H9 (cell line): ENCODE data around the gene PHETA1. TPM values are rescaled to one million over a fixed set of nuclear protein-coding genes. Genes with fewer than 3 reads are reported as not detected.

Experiments used
- DNase-seq: peaks from one replicate; pipeline ENCODE4 v3.0.0-alpha.2; 2017
- H2AFZ ChIP-seq: one replicate; pipeline ENCODE4 v1.6.1; 2013; ENCODE audit warnings: mild to moderate bottlenecking, low read length, control low read depth, moderate library complexity
- H2AK5ac ChIP-seq: 2 replicates; pipeline ENCODE4 v1.6.1; 2013; ENCODE audit warnings: low read length, control low read depth, mixed read lengths; ENCODE audit not compliant: insufficient read length
- H2BK120ac ChIP-seq: one replicate; pipeline ENCODE4 v1.6.1; 2013; ENCODE audit warnings: low read depth, mild to moderate bottlenecking, low read length, control low read depth, inconsistent platforms; ENCODE audit not compliant: poor library complexity, severe bottlenecking
- H2BK12ac ChIP-seq: 2 replicates; pipeline ENCODE4 v1.6.1; 2013; ENCODE audit warnings: low read length, control low read depth, mixed read lengths, low read depth; ENCODE audit not compliant: insufficient read length
- H2BK15ac ChIP-seq: 2 replicates; pipeline ENCODE4 v1.6.1; 2013; ENCODE audit warnings: low read depth, low read length, control low read depth
- H2BK20ac ChIP-seq: one replicate; pipeline ENCODE4 v1.6.1; 2013; ENCODE audit warnings: low read depth, mild to moderate bottlenecking, low read length, control low read depth, inconsistent platforms; ENCODE audit not compliant: poor library complexity, severe bottlenecking
- H2BK5ac ChIP-seq: 2 replicates; pipeline ENCODE4 v1.6.1; 2013; ENCODE audit warnings: low read length, control low read depth, mixed read lengths; ENCODE audit not compliant: insufficient read length
- H3K14ac ChIP-seq: 2 replicates; pipeline ENCODE4 v1.6.1; 2013; ENCODE audit warnings: low read length, control low read depth; ENCODE audit not compliant: insufficient read depth
- H3K18ac ChIP-seq: 2 replicates; pipeline ENCODE4 v1.6.1; 2013; ENCODE audit warnings: low read depth, mild to moderate bottlenecking, mixed read lengths, low read length, control low read depth; ENCODE audit not compliant: insufficient read length
- H3K23ac ChIP-seq: 2 replicates; pipeline ENCODE4 v1.6.1; 2013; ENCODE audit warnings: low read length, control low read depth, mixed read lengths, low read depth; ENCODE audit not compliant: insufficient read length
- H3K23me2 ChIP-seq: 2 replicates; pipeline ENCODE4 v1.6.1; 2013; ENCODE audit warnings: low read depth, mild to moderate bottlenecking, mixed read lengths, low read length, control low read depth; ENCODE audit not compliant: insufficient read length, poor library complexity, severe bottlenecking
- H3K27ac ChIP-seq: 2 replicates; pipeline ENCODE4 v1.5.1; 2013; ENCODE audit warnings: low read length, control low read depth, mixed read lengths, low read depth; ENCODE audit not compliant: insufficient read length
- H3K27me3 ChIP-seq: 2 replicates; pipeline ENCODE4 v1.6.1; 2013; ENCODE audit warnings: low read length, control low read depth, inconsistent platforms; ENCODE audit not compliant: insufficient read depth
- H3K4ac ChIP-seq: 2 replicates; pipeline ENCODE4 v1.6.1; 2013; ENCODE audit warnings: low read depth, mild to moderate bottlenecking, control low read depth, inconsistent platforms, low read length, moderate library complexity
- H3K4me1 ChIP-seq: 2 replicates; pipeline ENCODE4 v1.6.1; 2013; ENCODE audit warnings: low read length, control low read depth, inconsistent platforms; ENCODE audit not compliant: insufficient read depth
- H3K4me2 ChIP-seq: 2 replicates; pipeline ENCODE4 v1.6.1; 2013; ENCODE audit warnings: low read length, control low read depth, mixed read lengths; ENCODE audit not compliant: insufficient read length, insufficient read depth
- H3K56ac ChIP-seq: 2 replicates; pipeline ENCODE4 v1.6.1; 2013; ENCODE audit warnings: low read depth, mild to moderate bottlenecking, mixed read lengths, low read length, control low read depth; ENCODE audit not compliant: insufficient read length
- H3K79me1 ChIP-seq: 2 replicates; pipeline ENCODE4 v1.6.1; 2013; ENCODE audit warnings: low read depth, mild to moderate bottlenecking, moderate library complexity, low read length, control low read depth, inconsistent platforms; ENCODE audit not compliant: insufficient read depth, poor library complexity, severe bottlenecking
- H3K79me2 ChIP-seq: 2 replicates; pipeline ENCODE4 v1.6.1; 2013; ENCODE audit warnings: low read length, control low read depth, inconsistent platforms; ENCODE audit not compliant: insufficient read depth
- H3K9ac ChIP-seq: 2 replicates; pipeline ENCODE4 v1.6.1; 2013; ENCODE audit warnings: low read length, control low read depth, mixed read lengths; ENCODE audit not compliant: insufficient read length; ENCODE audit errors: extremely low read depth
- H3K9me3 ChIP-seq: one replicate; pipeline ENCODE4 v1.6.1; 2013; ENCODE audit warnings: low read depth, low read length, inconsistent platforms; ENCODE audit not compliant: control insufficient read depth
- H3T11ph ChIP-seq: one replicate; pipeline ENCODE4 v1.6.1; 2013; ENCODE audit warnings: mild to moderate bottlenecking, low read length, control low read depth, inconsistent platforms
- H4K20me1 ChIP-seq: one replicate; pipeline ENCODE4 v1.6.1; 2013; ENCODE audit not compliant: control insufficient read depth, insufficient read length, insufficient read depth
- H4K5ac ChIP-seq: 2 replicates; pipeline ENCODE4 v1.6.1; 2013; ENCODE audit warnings: low read depth, mild to moderate bottlenecking, mixed read lengths, low read length, control low read depth; ENCODE audit not compliant: insufficient read length
- H4K8ac ChIP-seq: replicated peaks from 2 replicates; pipeline ENCODE4 v1.6.1; 2013; ENCODE audit warnings: low read length, control low read depth, mixed read lengths, low read depth; ENCODE audit not compliant: insufficient read length
- H4K91ac ChIP-seq: 2 replicates; pipeline ENCODE4 v1.6.1; 2013; ENCODE audit warnings: low read depth, mild to moderate bottlenecking, moderate library complexity, mixed read lengths, low read length, control low read depth; ENCODE audit not compliant: insufficient read length
- H3K27ac Mint-ChIP-seq, 3 experiments: 2 replicates in 2 of 3; 3 replicates in 1 of 3; pipeline ENCODE4 v1.8.0; 2020 to 2021; ENCODE audit warnings: mixed read lengths in 3 of 3, mild to moderate bottlenecking in 1 of 3, moderate library complexity in 1 of 3
- H3K27me3 Mint-ChIP-seq: 2 replicates; pipeline ENCODE4 v1.8.0; 2021; ENCODE audit warnings: low read depth, mild to moderate bottlenecking, moderate library complexity, mixed read lengths
- H3K36me3 Mint-ChIP-seq, 3 experiments: 2 replicates in 2 of 3; 3 replicates in 1 of 3; pipeline ENCODE4 v1.8.0; 2020 to 2021; ENCODE audit warnings: low read depth in 3 of 3, mixed read lengths in 3 of 3; ENCODE audit not compliant: insufficient read depth in 1 of 3
- H3K4me1 Mint-ChIP-seq, 2 experiments: 2 replicates each; pipeline ENCODE4 v1.8.0; 2020; ENCODE audit warnings: mixed read lengths in 2 of 2
- H3K4me3 Mint-ChIP-seq, 2 experiments: 2 replicates in 1 of 2; 3 replicates in 1 of 2; pipeline ENCODE4 v1.8.0; 2020 to 2021; ENCODE audit warnings: mild to moderate bottlenecking in 2 of 2, mixed read lengths in 2 of 2, moderate library complexity in 1 of 2
- H3K9me3 Mint-ChIP-seq, 2 experiments: 2 replicates in 1 of 2; 3 replicates in 1 of 2; pipeline ENCODE4 v1.8.0; 2020; ENCODE audit warnings: mild to moderate bottlenecking in 2 of 2, mixed read lengths in 2 of 2, moderate library complexity in 1 of 2
- WGBS: extraction: QIAGEN DNeasy Blood & Tissue Kit; methylation state at CpG from one replicate; pipeline ENCODE4 v1.1.7; 2013; ENCODE audit warnings: missing lambda C conversion rate, low lambda C conversion rate, mixed read lengths; ENCODE audit not compliant: insufficient read length; ENCODE audit errors: extremely low coverage; 5-methylcytosine and 5-hydroxymethylcytosine counted together
- total RNA-seq: library from RNA; stranded (reverse); gene quantifications from 2 replicates; pipeline ENCODE4 v1.2.1, GENCODE V29; 2021
- TF ChIP-seq, protein P1 (sequence below): fragments of 200-600 bp; sonication (generic); conservative IDR thresholded peaks from 3 replicates; pipeline ENCODE4 v1.8.0; 2021; ENCODE audit warnings: antibody characterized with exemption, mild to moderate bottlenecking

The PHETA1 gene
- total RNA-seq, 1 experiment from 2014 or later = 13.1 TPM

DNA sequence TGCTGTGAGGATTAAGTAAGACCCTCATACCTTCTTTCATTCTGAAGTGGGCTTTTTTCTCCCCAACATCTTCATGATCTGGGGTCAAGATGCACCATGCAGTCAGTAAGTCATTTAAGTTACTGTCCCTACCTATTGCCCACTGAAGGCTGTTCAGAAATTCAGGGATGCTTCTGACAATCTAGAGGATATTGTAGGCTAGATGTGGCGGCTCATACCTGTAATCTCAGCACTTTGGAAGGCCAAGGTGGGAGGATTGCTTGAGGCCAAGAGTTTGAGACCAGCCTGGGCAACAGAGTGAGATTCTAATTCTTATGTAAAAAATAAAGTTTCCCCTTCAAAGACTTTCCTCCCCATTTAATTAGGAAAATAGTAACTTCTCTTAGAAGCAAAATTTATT, 28.7 kb downstream of the PHETA1 start:
- Mint-ChIP-seq H3K27me3 (no peaks in the 10 kb centered on the region), H3K4me1 (peaks cover 6% of the 10 kb centered on the region in 2 experiments), H3K4me3 (no peak overlapping the region), H3K9me3 (no peaks in the 10 kb centered on the region; a peak in 1 of 5 replicates), H3K36me3 (peaks cover 0 to 4% (median 2%) of the 10 kb centered on the region in 3 experiments; a peak in 4 of 7 replicates), H3K27ac (no peak overlapping the region)
- no peak overlapping the region for H2BK20ac ChIP-seq
- H3K4me2 ChIP-seq = no peak overlapping the region
- no peaks in the 10 kb centered on the region for H3K79me2 ChIP-seq
- H2BK15ac ChIP-seq = no peak overlapping the region
- H4K20me1 ChIP-seq = no peaks in the 10 kb centered on the region
- no peak overlapping the region for H2BK5ac ChIP-seq
- H4K5ac ChIP-seq = no peak overlapping the region
- no peaks in the 10 kb centered on the region for H3K23me2 ChIP-seq
- H3K14ac ChIP-seq = no peak overlapping the region
- TF ChIP-seq, protein P1, sequence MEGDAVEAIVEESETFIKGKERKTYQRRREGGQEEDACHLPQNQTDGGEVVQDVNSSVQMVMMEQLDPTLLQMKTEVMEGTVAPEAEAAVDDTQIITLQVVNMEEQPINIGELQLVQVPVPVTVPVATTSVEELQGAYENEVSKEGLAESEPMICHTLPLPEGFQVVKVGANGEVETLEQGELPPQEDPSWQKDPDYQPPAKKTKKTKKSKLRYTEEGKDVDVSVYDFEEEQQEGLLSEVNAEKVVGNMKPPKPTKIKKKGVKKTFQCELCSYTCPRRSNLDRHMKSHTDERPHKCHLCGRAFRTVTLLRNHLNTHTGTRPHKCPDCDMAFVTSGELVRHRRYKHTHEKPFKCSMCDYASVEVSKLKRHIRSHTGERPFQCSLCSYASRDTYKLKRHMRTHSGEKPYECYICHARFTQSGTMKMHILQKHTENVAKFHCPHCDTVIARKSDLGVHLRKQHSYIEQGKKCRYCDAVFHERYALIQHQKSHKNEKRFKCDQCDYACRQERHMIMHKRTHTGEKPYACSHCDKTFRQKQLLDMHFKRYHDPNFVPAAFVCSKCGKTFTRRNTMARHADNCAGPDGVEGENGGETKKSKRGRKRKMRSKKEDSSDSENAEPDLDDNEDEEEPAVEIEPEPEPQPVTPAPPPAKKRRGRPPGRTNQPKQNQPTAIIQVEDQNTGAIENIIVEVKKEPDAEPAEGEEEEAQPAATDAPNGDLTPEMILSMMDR = no peak
- no peak overlapping the region for H3K23ac ChIP-seq
- no peak overlapping the region for H2BK12ac ChIP-seq
- no peak overlapping the region for H3K18ac ChIP-seq
- no peak overlapping the region for H2BK120ac ChIP-seq
- H3K27ac ChIP-seq = no peak overlapping the region
- no peak overlapping the region for H2AFZ ChIP-seq
- no peak overlapping the region for H3K56ac ChIP-seq
- no peak overlapping the region for H3K4ac ChIP-seq
- no CpG with 5 or more reads among the region's 1 CpG for WGBS
- H4K8ac ChIP-seq = no peak overlapping the region
- H3K4me1 ChIP-seq = peaks cover 2% of the 10 kb centered on the region; the same call in 1 of the 2 replicates
- H2AK5ac ChIP-seq = no peak overlapping the region
- no peaks in the 10 kb centered on the region for H3K27me3 ChIP-seq
- H4K91ac ChIP-seq = no peak overlapping the region
- H3K79me1 ChIP-seq = no peaks in the 10 kb centered on the region
- DNase-seq = no peak
- no peak overlapping the region for H3T11ph ChIP-seq
- H3K9me3 ChIP-seq = no peaks in the 10 kb centered on the region
- H3K9ac ChIP-seq = no peak overlapping the region
